GM06990 (cell line): ENCODE measurements around the gene OMD.

ENCODE experiments used
- DNase-seq: peaks from one replicate; pipeline ENCODE4 v3.0.0-alpha.2; 2011; ENCODE audit not compliant: insufficient read length; ENCODE audit errors: extremely low read depth
- H3K27me3 ChIP-seq: replicated peaks from 2 replicates; pipeline ENCODE4 v1.6.0; 2011; ENCODE audit warnings: low read length; ENCODE audit not compliant: control insufficient read depth, insufficient read depth
- H3K36me3 ChIP-seq: 2 replicates; pipeline ENCODE4 v1.5.1; 2011; ENCODE audit warnings: low read length; ENCODE audit not compliant: control insufficient read depth, insufficient read depth
- H3K4me3 ChIP-seq: replicated peaks from 2 replicates; pipeline ENCODE4 v1.5.1; 2011; ENCODE audit warnings: low read depth, mild to moderate bottlenecking, control low read depth, low read length
- CTCF ChIP-seq: IDR thresholded peaks from 2 replicates; pipeline ENCODE4 v1.5.1; 2011; ENCODE audit warnings: low read length, control low read depth, mild to moderate bottlenecking, inconsistent platforms; ENCODE audit not compliant: insufficient read depth, poor library complexity, severe bottlenecking

Gene OMD

GRCh38 chr9:92408747-92409478, 15.4 kb downstream of the OMD start:
- no peak for TF ChIP-seq CTCF
- DNase-seq: no peak
- H3K4me3 ChIP-seq: no peak overlapping the region
- no peaks in the 10 kb centered on the region; the same call in 1 of the 2 replicates for H3K36me3 ChIP-seq
- H3K27me3 ChIP-seq: no peaks in the 10 kb centered on the region

GRCh38 chr9:92407818-92408217, 16.5 kb downstream of the OMD start:
- no peak for TF ChIP-seq CTCF
- DNase-seq: no peak

DNA sequence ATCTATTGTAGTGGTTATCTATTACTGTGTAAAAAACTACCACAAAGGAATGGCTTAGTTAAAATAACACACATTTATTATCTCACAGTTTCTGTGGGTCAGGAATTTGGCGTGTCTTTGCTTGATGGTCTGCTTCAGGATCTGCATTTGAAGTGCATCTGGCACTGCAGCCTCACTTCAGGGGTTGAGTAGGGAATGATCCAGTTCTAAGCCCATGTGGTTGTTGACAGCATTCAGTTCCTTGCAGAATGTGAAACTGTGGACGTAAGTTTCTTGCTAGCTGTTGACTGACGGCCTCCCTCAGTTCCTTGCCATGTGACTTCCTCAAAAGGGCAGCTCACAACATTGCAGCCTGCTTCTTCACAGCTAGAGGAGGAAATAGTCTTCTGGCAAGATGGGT, 17.8 kb downstream of the OMD start:
- DNase-seq: peak; percentile 12
- TF ChIP-seq CTCF: no peak
- Histone ChIP-seq H3K36me3 (no peaks in the 10 kb centered on the region; the same call in 1 of the 2 replicates), H3K4me3 (no peak overlapping the region), H3K27me3 (no peaks in the 10 kb centered on the region)

More at GRCh38 chr9:92407818-92408217, 16.5 kb downstream of the OMD start:
- Histone ChIP-seq H3K36me3 (no peaks in the 10 kb centered on the region; the same call in 1 of the 2 replicates), H3K27me3 (no peaks in the 10 kb centered on the region), H3K4me3 (no peak overlapping the region)

DNA sequence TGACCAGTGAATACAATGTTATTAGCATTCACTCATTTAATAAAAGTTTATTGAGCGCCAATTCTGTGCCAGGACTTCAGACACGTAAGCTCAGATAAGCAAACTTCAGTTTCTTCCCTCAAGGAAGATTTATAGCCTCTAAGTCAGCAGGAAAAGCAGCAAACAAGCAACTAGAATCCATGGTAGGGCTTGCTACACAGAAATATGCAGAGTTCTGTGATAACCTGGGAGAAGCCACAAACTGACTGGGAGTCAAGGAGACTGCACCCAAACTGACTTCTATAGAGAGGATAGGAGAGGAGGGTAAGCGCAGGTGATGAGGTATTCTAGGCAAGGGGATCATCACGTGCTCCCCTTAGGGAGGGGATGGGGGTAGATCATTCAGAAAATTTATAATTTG, 18.5 kb downstream of the OMD start:
- H3K27me3 ChIP-seq: no peaks in the 10 kb centered on the region
- TF ChIP-seq CTCF: no peak
- DNase-seq: no peak
- no peaks in the 10 kb centered on the region; the same call in 1 of the 2 replicates for H3K36me3 ChIP-seq
- no peak overlapping the region for H3K4me3 ChIP-seq

DNA sequence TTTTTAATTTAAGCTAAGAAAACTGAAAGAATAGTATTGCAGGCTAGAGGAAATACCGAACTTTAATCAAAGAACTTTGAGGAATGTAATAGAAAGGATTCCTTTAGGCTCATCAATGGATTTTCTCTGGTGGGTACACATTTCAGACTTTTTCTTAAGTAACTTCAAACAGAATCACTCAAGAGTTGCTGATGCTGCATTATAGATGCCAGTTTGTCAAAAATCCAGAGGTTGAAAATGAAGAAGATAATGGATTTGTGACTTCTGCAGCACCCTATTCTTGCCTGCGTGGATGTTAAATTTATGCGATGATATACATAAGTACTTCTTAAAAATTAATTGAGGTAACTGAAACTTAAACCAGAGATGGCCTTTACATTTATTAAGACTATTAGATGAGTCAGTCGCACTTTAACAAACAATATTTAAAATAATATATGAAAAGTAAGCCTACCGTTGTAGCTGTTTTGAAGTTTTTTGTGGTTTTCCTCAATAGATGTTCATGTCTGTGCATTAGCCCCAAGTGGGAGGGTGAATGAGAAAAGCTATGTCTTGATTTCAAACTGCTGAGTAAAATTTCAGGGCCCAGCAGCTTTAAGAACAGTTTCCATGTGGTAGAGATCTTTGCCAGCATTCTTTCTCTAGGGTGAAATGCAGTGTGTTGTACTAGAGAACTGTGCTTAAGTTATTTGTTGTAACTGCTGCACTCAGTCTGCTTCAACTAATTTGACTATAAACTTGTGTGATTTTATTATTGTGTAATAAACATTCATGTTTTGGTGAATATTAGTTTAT, 20.0 kb downstream of the OMD start, which contains the start of gene OGN:
OGN (minus strand) TSS at position 537 of the 795 bp plus-strand sequence. CDS start 1,171 bp downstream, outside the sequence.
- TF ChIP-seq CTCF: no peak
- DNase-seq: no peak
- Histone ChIP-seq H3K4me3 (no peak within 1 kb of the TSS), H3K27me3 (no peaks in the 10 kb centered on the region), H3K36me3 (no peaks in the 10 kb centered on the region)
